Loucy (cell line): ENCODE measurements around the gene DGCR2.

Source experiments
- H2AFZ ChIP-seq: fragments of 200-600 bp; sonication (generic); 2 replicates; pipeline ENCODE4 v1.6.0; 2016; ENCODE audit warnings: antibody characterized with exemption, mild to moderate bottlenecking, low read length, moderate library complexity
- H3F3A ChIP-seq: fragments of 200-600 bp; 2 replicates; pipeline ENCODE4 v1.6.0; 2016; ENCODE audit warnings: antibody characterized with exemption, low read depth, mild to moderate bottlenecking
- H3K27me3 ChIP-seq: fragments of 200-600 bp; sonication (generic); 2 replicates; pipeline ENCODE4 v1.6.1; 2014; ENCODE audit warnings: low read length, mild to moderate bottlenecking; ENCODE audit not compliant: insufficient read depth, poor library complexity, severe bottlenecking
- H3K36me3 ChIP-seq: fragments of 200-600 bp; sonication (generic); 2 replicates; pipeline ENCODE4 v1.6.1; 2016; ENCODE audit warnings: low read length; ENCODE audit not compliant: insufficient read depth
- H3K4me1 ChIP-seq: fragments of 200-600 bp; sonication (generic); 2 replicates; pipeline ENCODE4 v1.5.1; 2014; ENCODE audit warnings: low read length, mild to moderate bottlenecking; ENCODE audit not compliant: insufficient read depth, poor library complexity, severe bottlenecking
- H3K4me2 ChIP-seq: fragments of 200-600 bp; sonication (generic); 2 replicates; pipeline ENCODE4 v1.6.0; 2014; ENCODE audit warnings: antibody characterized with exemption, low read length, low read depth, mild to moderate bottlenecking; ENCODE audit not compliant: poor library complexity, severe bottlenecking
- H3K4me3 ChIP-seq: fragments of 200-600 bp; sonication (generic); 2 replicates; pipeline ENCODE4 v1.5.1; 2014; ENCODE audit warnings: low read length, mild to moderate bottlenecking, mixed read lengths; ENCODE audit not compliant: poor library complexity, severe bottlenecking
- H3K79me2 ChIP-seq: fragments of 200-600 bp; sonication (generic); 2 replicates; pipeline ENCODE4 v1.6.1; 2014; ENCODE audit warnings: low read length; ENCODE audit not compliant: insufficient read depth
- H3K9ac ChIP-seq: fragments of 200-600 bp; sonication (generic); 2 replicates; pipeline ENCODE4 v1.6.0; 2014; ENCODE audit warnings: mild to moderate bottlenecking, low read depth, low read length, moderate library complexity; ENCODE audit not compliant: poor library complexity, severe bottlenecking
- H3K9me2 ChIP-seq: fragments of 200-600 bp; sonication (generic); replicated peaks from 2 replicates; pipeline ENCODE4 v1.6.1; 2016; ENCODE audit warnings: low read depth, low read length, mixed read lengths
- H3K9me3 ChIP-seq: fragments of 200-600 bp; sonication (generic); 2 replicates; pipeline ENCODE4 v1.6.1; 2014; ENCODE audit warnings: mild to moderate bottlenecking, antibody characterized with exemption, low read length, low read depth; ENCODE audit not compliant: insufficient read depth
- H4K20me1 ChIP-seq: fragments of 200-600 bp; sonication (generic); 2 replicates; pipeline ENCODE4 v1.6.0; 2014; ENCODE audit warnings: antibody characterized with exemption, low read length, mild to moderate bottlenecking; ENCODE audit not compliant: insufficient read depth, poor library complexity, severe bottlenecking
- EZH2phosphoT487 ChIP-seq: fragments of 200-600 bp; IDR thresholded peaks from 2 replicates; pipeline ENCODE4 v1.6.1; 2018; ENCODE audit warnings: antibody characterized with exemption, mild to moderate bottlenecking, moderate library complexity, borderline replicate concordance
- TF ChIP-seq, protein P1 (sequence below): fragments of 200-600 bp; sonication (generic); conservative IDR thresholded peaks from 2 replicates; pipeline ENCODE4 v1.5.1; 2014; ENCODE audit warnings: mild to moderate bottlenecking, antibody characterized with exemption, low read length

The DGCR2 gene

DNA sequence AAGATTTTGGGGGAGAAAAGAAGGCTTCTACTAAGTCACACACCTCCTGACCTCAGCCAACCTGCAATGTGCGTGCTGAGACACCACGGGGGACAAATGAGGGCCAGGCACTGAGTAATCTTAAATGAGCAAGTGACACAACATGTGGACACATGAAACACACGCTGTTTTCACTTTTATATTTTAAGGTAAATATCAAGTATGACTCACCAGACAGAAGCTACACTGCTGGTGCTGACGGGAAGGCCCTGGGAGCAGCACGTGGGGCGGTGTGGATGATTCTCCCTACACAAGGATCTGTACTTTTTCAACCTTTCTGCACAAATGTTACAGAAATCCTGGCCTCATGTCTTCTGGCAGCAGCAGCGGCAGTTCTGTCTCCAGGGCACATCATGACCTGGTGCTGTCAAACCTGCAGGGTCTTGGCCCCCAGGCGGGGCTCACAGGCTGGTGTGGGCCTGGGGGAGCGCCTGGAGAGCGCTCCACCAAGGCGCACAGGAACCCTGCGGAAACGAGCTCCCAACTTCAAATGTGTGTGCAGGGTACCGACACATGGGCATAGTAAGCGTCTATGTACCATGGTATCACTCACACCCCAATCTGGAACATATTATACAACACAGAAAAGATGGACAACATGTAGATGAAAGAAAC is 61.7 kb downstream of the DGCR2 start:
- Histone ChIP-seq H3K4me3 (no peak overlapping the region), H3K27me3 (no peaks in the 10 kb centered on the region), H3K4me1 (no peaks in the 10 kb centered on the region), H3K36me3 (peaks cover 90% of the 10 kb centered on the region; the same call in 1 of the 2 replicates), H3F3A (no peaks in the 10 kb centered on the region), H3K9ac (no peak overlapping the region), H3K9me3 (no peaks in the 10 kb centered on the region), H3K4me2 (no peak overlapping the region), H4K20me1 (peaks cover 3% of the 10 kb centered on the region), H2AFZ (no peak overlapping the region), H3K9me2 (no peaks in the 10 kb centered on the region), H3K79me2 (no peaks in the 10 kb centered on the region)
- TF ChIP-seq, protein P1, sequence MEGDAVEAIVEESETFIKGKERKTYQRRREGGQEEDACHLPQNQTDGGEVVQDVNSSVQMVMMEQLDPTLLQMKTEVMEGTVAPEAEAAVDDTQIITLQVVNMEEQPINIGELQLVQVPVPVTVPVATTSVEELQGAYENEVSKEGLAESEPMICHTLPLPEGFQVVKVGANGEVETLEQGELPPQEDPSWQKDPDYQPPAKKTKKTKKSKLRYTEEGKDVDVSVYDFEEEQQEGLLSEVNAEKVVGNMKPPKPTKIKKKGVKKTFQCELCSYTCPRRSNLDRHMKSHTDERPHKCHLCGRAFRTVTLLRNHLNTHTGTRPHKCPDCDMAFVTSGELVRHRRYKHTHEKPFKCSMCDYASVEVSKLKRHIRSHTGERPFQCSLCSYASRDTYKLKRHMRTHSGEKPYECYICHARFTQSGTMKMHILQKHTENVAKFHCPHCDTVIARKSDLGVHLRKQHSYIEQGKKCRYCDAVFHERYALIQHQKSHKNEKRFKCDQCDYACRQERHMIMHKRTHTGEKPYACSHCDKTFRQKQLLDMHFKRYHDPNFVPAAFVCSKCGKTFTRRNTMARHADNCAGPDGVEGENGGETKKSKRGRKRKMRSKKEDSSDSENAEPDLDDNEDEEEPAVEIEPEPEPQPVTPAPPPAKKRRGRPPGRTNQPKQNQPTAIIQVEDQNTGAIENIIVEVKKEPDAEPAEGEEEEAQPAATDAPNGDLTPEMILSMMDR: no peak
- no peak for TF ChIP-seq EZH2phosphoT487

DNA sequence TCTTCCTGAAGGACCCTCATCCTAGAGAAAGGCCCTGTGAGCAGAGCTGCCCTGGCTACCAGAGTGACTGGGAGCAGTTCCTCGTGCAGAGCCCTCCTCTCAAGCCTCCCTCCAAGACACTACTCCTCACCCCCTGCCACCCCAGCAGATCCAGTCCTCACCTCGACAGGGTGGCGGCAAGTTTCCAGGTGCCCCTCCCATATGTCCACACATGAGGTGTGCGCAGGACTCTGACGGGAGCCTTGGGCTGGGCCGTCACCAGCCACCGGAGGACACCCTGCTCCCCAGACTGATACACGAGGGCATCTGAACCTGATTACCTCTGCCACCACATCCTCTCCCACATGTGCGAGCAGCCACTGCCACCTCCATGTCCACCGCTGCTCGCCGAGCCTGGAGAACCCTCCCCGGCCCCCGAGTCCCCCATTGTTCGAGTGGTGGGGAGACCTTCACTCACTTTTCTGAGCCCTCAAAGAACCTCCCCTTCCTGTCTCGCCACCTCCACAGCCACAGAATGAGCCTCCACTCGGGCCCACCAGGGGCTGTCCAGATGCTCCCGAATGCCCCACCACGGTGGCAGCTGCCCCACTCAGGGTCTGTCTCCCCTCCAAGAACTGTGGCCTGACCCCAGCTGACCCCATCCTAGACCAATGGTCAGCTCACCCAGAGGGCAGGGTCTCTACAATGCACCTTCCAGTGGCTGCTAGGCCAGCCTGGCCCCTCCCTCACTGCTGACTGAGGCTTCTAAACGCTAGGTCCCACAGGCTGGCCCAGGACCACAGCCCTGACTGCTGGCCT is 62.5 kb downstream of the DGCR2 start:
- no peak overlapping the region for H3K4me2 ChIP-seq
- H3F3A ChIP-seq: no peaks in the 10 kb centered on the region
- no peak overlapping the region for H2AFZ ChIP-seq

DNA sequence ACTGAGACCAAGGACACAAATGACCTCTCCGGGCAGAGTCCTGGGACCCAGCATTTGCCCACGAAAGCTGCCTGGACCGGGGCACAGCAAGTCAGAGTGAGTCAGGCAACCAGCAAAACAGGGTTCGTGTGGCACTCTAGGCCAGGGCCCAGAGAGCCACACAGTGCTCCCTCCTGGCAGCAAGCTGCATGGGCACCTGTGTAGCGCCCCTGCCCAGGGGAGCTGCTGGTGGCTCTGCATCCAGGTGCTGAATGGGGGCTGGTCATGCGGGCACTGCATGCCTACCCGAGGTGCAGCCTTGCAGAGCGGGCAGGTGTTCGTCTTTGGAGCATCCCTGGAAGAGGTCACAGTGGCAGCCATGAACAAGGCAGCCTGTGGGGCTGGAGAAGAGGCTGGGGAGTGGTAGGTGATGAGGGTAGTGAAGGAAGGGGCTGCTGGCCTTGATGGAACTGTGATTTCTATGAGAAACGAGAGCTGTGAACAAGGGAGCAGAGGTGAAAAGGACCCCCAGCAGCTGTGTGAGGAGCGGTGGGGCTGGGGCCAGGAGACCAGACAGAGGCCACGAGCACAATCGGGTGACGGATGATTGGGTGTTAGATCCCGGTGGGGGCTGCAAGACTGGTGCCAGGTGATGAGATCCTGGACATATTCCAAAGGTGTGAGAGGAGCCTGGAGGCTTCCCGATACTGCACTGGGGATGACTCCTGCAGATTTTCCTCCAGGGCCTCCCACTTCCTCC is 63.3 kb downstream of the DGCR2 start:
- H3K9me3 ChIP-seq: no peaks in the 10 kb centered on the region
- no peaks in the 10 kb centered on the region for H4K20me1 ChIP-seq
- H3K4me2 ChIP-seq: no peak overlapping the region
- no peaks in the 10 kb centered on the region for H3K79me2 ChIP-seq
- H3K27me3 ChIP-seq: no peaks in the 10 kb centered on the region
- no peaks in the 10 kb centered on the region for H3K4me1 ChIP-seq
- no peaks in the 10 kb centered on the region for H3K9me2 ChIP-seq
- TF ChIP-seq, protein P1: no peak; the same call in 1 of the 2 replicates
- no peak for TF ChIP-seq EZH2phosphoT487
- H3K36me3 ChIP-seq: peaks cover 81% of the 10 kb centered on the region; the same call in 1 of the 2 replicates
- H3K9ac ChIP-seq: no peak overlapping the region
- no peak overlapping the region for H3K4me3 ChIP-seq
- no peak overlapping the region for H2AFZ ChIP-seq
- no peaks in the 10 kb centered on the region for H3F3A ChIP-seq

More for the DNA sequence above, 62.5 kb downstream of the DGCR2 start:
- H3K4me3 ChIP-seq: no peak overlapping the region
- no peaks in the 10 kb centered on the region for H4K20me1 ChIP-seq
- H3K9ac ChIP-seq: no peak overlapping the region
- H3K36me3 ChIP-seq: peaks cover 81% of the 10 kb centered on the region; the same call in 1 of the 2 replicates
- H3K27me3 ChIP-seq: no peaks in the 10 kb centered on the region
- H3K4me1 ChIP-seq: no peaks in the 10 kb centered on the region
- no peaks in the 10 kb centered on the region for H3K9me3 ChIP-seq
- TF ChIP-seq, protein P1: no peak
- no peak for TF ChIP-seq EZH2phosphoT487
- H3K79me2 ChIP-seq: no peaks in the 10 kb centered on the region
- no peaks in the 10 kb centered on the region for H3K9me2 ChIP-seq
